K562 (cell line): ENCODE measurements around the gene NCAM2.

Experiments
- CHD7 ChIP-seq: fragments of 200-600 bp; sonication (generic); IDR thresholded peaks from one replicate; pipeline ENCODE4 v1.6.1; 2012; ENCODE audit warnings: mild to moderate bottlenecking, low read depth, low read length, inconsistent platforms
- CTCF ChIP-seq, 3 experiments: IDR thresholded peaks in 2 of 3; conservative IDR thresholded peaks in 1 of 3; 2 replicates each; pipeline ENCODE4 v1.5.1; 2011 to 2012; ENCODE audit warnings: low read length in 3 of 3, mild to moderate bottlenecking in 3 of 3, control low read depth in 2 of 3, improper control_type of control experiment in 1 of 3, inconsistent platforms in 1 of 3, low read depth in 1 of 3, mixed read lengths in 1 of 3, moderate library complexity in 1 of 3; ENCODE audit not compliant: insufficient read depth in 2 of 3
- TARDBP ChIP-seq: fragments of 450-650 bp; IDR thresholded peaks from 2 replicates; pipeline ENCODE4 v1.6.1; 2016

GRCh38 chr21:21436012-21436534 lies 437.9 kb downstream of the NCAM2 start:
- TF ChIP-seq TARDBP (no peak), CTCF (IDR thresholded peaks at IDR 0.05 in 2 of 3, conservative IDR thresholded peaks at IDR 0.05 in 1 of 3; ENCODE audit: insufficient read depth in 2 of 3, low read depth in 1 of 3, low read length in 3 of 3) (no peak), CHD7 (no peak)
